Activated T-cell treated with anti-CD3 and anti-CD28 coated beads for 24 hours (primary cell): Measurements from ENCODE around the gene RNU1-3.
"Not testable (repeated sequence)": the region's sequence is repeated elsewhere in the genome, so short reads cannot be mapped to it uniquely, and the experiment has no call there.

Source experiments
- DNase-seq: peaks from one replicate; pipeline ENCODE4 v3.0.0-alpha.2; 2020; ENCODE audit warnings: low read depth

The RNU1-3 gene

DNA sequence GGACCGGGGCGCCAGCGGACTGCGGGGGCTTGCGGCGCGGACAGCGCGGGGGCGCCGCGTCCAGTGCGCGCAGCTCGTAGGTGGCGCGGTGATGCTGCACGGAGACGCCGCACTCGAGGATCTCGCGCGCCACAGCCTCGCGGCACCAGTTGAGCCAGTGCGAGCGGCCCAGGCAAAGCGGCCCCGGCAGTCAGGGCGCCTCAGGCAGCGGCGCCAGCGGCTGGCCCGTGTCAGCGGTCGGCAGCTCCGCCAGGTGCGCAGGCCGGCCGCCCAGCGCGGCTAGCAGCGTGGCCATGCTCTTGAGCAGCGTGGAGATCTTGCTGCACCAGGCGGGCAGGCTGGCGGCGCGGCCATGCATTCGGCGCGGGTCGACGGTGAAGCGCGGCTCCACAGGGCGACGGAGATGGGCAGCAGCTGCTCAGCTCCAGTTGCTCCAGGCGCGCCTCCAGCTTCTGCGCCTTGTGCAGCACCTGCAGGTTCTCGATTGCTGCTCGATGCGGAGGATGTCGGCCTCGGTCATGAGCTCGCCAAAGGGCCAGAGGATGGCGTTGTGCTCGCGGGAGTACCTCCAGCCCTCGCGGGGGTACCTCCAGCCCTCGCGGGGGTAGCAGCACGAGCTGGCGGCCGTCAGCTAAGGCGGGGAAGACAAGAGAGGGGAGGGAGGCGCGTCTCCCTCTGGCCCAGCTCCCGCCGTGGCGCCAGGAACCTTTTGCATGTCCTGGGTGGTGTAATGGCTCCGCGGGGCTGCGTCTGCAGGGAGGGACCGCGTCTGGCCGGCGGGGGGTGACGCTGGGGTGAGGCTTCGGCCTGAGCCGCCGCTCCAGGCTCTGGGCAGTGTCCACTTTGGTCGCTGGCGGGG is 26.9 kb upstream of the RNU1-3 start:
- DNase-seq, result not testable (repeated sequence)

- not testable (repeated sequence) for DNase-seq
Observed at GRCh38 chr1:16692717-16693448, 26.1 kb upstream of the RNU1-3 start.

- not testable (repeated sequence) for DNase-seq
Observed at GRCh38 chr1:16692283-16692682, 25.5 kb upstream of the RNU1-3 start.

- not testable (repeated sequence) for DNase-seq
Observed at GRCh38 chr1:16690971-16691682, 24.4 kb upstream of the RNU1-3 start.

DNA sequence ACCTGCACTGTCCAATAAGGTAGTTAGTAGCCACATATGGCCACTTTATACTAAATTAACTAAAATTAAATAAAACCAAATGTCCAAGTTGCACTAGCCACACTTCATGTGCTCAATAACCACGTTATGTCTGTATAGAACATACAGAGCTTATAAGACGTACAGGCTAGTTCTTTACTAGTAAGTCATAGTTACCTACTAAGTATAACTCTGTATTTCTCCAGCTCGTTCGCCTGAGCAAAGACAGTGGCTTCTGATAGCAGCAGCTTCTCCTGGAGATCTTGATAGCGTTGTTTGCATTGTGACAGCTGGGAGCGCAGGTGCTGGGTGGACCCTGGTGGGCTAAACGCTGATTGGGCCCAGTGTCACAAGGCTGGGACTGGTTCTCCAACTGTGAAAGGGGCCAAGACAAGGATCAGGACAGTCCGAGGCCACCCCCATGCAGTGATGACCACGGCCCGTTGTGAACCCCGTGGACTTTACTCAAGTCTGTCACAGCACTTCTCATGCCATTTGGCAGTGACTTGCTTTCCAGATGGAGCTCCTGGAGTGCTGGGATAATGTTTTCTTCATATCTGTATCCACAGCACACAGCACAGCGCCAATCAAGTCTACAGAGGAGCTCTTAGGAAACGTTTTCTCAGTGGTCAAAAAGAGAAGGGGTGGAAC is 20.5 kb upstream of the RNU1-3 start:
- not testable (repeated sequence) for DNase-seq

DNA sequence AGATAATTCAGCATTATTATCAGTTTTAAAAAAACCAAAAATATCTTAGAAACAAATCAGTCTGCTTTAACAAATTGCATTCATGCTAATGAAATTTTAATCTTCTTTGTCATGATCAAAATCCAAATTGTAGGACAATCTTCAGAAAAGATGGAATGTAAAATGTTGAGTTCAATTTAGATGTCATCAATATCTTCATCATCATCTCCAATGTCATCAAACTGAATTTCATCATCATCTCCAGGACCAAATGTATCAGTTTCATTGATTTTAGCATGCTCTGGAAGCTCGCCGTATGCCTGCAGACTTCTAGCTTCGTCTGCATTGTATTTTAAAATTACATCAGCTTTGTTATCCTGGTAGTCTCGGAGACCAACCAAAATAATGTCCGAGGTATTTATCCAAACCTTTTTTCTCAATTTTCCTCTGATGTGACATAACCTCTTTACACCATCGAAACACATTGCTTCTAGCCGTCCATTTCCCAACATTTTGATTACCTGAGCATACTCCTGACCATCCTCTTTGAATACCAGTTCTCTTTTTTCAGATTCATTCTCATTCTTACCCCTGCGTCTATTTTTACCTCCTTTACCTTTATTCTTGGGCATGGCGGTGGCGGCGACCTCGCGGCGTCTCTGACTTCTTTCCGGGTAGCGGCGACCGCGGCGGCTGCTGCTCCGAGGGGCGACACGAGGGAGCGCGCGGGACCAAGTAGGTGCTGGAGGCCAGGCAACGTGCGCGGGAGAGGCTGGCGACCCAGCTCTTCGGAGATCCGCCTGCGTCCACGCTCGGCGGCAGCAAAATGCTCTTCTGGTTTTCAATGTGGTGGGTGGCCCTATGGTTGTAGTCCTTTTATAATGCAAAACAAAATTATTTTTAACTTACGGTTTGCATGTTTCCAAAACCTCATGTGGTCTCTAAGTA is 19.0 kb upstream of the RNU1-3 start:
- DNase-seq, result not testable (repeated sequence)

DNA sequence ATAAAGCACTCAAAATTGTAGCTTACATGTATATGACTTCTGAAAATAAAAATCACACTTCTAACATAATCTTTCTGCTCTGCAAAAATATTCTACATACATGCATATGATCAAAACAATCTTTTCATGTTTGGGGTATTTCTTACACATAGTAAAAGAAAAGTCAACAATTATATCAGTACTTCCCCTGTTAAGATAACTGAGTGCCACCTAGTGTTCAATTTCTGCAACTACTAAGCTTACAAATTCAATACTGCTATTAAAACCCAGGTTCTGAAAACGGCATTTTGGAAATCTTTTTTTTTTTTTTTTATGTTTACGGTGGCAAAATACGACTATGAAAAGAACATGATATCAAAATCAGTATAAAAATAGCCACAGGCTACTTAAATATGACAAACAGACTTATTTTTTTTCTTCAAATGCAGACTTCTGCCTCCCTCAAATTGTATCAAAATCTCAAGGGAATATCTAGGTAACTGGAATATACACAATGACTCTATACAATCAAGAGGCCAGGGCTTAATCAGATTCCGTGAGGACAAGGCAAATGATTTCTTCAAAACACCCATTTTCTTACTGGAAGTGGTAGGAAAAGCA is 18.1 kb upstream of the RNU1-3 start:
- DNase-seq, result not testable (repeated sequence)

GRCh38 chr1:16684152-16684551 is 17.4 kb upstream of the RNU1-3 start:
- DNase-seq, result not testable (repeated sequence)

DNA sequence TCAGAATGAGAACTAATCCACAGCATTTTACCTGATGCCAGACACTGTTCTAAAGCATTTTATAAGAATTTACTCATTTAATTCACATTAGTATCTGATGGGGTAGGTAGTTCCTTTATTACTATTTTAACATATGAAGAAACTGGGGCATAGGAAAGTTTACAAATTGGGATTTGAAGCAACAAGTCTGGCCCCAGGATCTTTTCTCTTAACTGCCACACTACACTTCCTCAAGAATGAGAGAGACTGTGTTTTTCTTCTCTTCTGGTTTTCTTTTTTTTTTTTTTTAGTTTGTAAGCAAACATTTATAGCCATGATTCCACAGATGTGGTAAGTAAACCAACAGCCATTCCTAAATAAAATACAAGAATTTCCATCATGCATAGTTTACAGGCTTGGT is 16.1 kb upstream of the RNU1-3 start:
- not testable (repeated sequence) for DNase-seq

- DNase-seq, result not testable (repeated sequence)
Observed at GRCh38 chr1:16680366-16680765, 13.6 kb upstream of the RNU1-3 start.

GRCh38 chr1:16677552-16678431 is 11.0 kb upstream of the RNU1-3 start:
- DNase-seq, result peak; percentile 55

DNA sequence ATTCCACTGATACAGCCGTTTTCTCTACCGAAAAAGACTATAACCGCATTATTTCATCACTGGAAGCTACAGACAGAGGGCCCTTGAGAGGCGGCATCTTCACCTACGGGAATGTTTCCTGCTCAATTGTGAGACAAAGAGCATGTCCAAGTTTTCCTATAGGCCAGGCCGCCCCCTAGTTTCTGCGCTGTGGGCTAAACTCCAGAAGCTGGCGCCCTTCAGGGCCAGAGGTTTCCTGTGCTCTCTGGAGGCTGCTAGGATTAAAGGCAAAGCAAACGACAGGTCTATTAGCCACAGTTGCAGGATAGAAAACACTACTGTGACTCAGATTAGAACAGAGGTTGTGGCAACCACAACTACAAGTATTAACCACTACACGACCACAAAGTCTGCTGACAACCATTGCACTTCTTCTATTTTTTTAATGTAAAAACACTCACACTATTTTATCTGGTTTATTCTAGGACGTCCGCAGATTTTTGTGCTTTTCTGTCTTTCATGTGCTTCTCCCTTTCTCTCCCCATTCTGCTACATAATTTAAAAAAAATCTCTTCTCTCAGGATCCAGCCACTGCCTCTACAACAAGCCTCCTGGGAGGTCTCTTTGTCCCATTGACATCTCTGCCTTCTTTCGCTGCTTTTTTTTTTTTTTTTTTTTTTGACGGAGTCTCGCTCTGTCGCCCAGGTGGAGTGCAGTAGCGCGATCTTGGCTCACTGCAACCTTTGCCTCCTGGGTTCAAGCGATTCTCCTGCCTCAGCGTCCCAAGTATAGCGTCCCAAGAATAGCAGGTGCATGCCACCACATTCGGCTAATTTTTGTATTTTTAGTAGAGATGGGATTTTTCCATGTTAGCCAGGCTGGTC is 10.1 kb upstream of the RNU1-3 start:
- not testable (repeated sequence) for DNase-seq

- DNase-seq, result not testable (repeated sequence)
Observed at GRCh38 chr1:16675118-16675510, 8.4 kb upstream of the RNU1-3 start.

GRCh38 chr1:16673976-16674375 is 7.2 kb upstream of the RNU1-3 start:
- not testable (repeated sequence) for DNase-seq

GRCh38 chr1:16665836-16666235 is 912 bp downstream of the RNU1-3 start:
- DNase-seq, result not testable (repeated sequence)

DNA sequence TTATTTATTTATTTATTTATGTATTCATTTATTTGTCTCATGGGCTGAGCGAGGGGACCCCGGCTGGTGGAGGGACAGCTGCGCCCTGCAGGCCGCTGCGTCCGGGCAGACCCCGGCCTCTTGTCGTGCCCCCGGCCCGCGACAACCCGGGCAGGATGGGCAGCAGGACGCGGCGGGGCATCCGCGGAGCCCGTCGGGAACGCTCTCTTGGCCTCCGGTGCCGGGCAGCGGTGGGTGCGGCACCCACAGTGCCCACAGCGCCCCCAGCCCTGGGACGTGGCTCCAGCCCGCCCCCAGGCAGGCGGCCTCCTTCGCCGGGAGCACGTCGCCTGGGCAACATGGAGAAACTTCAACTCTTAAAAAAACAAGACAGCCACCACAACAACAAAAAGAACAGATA is 8.5 kb downstream of the RNU1-3 start:
- DNase-seq, result not testable (repeated sequence)

DNA sequence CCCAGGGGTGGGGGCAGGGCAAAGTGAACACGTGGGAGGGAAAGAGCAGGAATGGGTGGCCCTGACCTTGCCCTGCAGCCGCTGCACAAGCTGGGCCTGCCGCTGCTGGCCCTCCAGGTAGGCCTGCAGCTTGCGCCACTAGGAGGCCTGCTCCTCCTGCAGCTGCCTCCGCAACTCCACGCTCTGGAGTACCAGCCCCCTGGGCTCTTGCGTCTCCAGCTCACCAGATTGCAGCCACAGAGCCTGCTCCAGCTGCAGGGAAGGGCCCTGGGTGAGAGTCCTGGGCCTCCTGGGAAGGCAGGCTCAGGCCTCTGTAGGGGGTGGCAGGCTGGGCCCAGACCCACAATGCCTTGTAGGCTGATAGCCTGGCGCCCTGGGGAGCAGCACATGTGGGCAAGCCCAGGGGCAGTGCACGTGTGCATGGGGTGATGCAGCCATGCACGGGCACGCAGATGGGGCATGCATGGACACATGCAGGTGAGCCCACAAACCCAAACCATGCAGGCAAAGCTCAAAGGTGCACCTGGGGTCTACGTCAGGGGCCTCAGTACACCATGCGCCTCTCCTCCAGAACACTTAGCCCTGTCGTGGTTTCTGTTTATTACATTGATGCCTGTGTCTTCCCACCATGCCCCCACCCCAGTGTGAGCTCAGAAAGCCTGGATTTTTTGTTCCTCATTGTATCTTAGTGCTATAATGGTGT is 9.6 kb downstream of the RNU1-3 start:
- not testable (repeated sequence) for DNase-seq

DNA sequence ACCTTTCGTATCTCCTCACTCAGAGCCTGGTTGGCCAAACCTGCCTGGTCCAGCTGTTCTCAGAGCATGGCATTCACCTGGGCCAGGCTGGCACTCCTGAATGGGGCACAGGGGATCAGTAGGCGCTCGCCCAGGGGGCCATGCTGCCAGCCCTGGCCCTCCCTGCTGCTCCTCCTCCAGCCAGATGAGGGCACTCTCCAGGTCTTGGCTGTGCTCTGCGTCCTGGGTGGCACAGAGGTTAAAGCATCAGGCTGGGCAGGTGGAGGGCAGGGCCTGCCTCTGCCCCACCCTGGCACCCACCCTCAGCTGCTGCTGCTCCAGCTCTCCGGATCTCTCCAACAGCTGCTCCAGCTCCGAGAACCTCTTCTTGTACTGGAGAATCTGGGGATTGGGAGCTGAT is 10.2 kb downstream of the RNU1-3 start:
- DNase-seq, result not testable (repeated sequence)
